Measurements from ENCODE around the gene OVCH2. TPM values are rescaled to one million over a fixed set of nuclear protein-coding genes. Genes with fewer than 3 reads are reported as not detected.

Gene OVCH2
- total RNA-seq, 1 donor from 2014 or later: not detected

DNA sequence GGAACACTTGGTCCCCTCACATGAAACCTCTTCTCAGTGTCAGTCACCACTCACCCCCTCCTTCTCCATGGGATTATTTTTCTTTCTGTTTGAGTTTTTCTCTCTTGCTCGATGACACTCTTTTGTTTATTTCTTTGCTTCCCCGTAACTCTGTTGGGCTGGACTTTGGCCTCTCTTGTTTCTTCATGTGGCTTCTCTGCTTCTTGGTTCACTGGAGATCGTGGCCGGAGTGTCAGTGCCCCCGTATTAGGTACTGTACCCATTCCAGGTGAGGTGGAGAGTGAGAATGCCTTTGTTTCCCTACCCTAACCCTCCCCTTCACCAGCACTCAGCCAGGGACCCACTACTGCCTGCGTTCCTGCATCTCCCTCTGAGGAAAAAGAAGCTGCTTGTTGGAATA is 65.5 kb downstream of the OVCH2 start:
- DNase-seq (ENCODE audit: low spot score): no peak

DNA sequence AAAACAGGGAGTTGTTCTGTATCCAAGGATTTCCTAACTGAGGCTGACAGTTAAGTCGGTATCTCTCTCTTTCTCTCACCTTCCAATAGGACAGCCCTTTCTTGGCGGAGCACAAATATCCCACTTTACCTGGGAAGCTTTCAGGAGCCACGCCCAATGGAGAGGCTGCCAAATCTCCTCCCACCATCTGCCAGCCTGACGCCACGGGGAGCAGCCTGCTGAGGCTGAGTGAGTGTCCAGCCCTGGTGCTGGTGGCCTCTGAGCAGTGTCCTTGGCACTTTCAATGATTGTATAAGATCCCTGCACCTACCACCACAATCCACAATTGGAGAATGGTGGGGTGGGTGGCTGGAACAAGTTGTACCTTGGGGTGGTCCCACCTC is 66.6 kb downstream of the OVCH2 start:
- DNase-seq (ENCODE audit: low spot score): no peak

Other genes starting within 250 kb of the OVCH2 start
- 6.7 TPM for gene OLFML1, start 221.0 kb downstream of the OVCH2 start, total RNA-seq
- gene PPFIBP2, start 192.5 kb downstream of the OVCH2 start, total RNA-seq: 37.5 TPM
- gene CYB5R2, start 33.0 kb downstream of the OVCH2 start, total RNA-seq: 4.2 TPM
- gene OR5P2, start 90.5 kb upstream of the OVCH2 start, total RNA-seq: not detected
- not detected for gene OR5P3, start 124.4 kb upstream of the OVCH2 start, total RNA-seq
- not detected for gene OR10A6, start 224.8 kb upstream of the OVCH2 start, total RNA-seq
- not detected for gene OR10A3, start 235.2 kb upstream of the OVCH2 start, total RNA-seq

Measured in mesenteric fat pad (tissue), 1 donor.